Measurements from ENCODE around the gene ELOB. TPM values are rescaled to one million over a fixed set of nuclear protein-coding genes. Genes with fewer than 3 reads are reported as not detected.

The ELOB gene
- total and polyA plus RNA-seq, 7 donors, result 226 to 660 (median 317) TPM

- H3K27me3 ChIP-seq (ENCODE audit: insufficient read depth in 3 of 3, low read length in 2 of 3), result peaks cover 0 to 14% (median 6%) of the 10 kb centered on the region in 3 donors
- H3K9me3 ChIP-seq, result peaks cover 11% of the 10 kb centered on the region
- TF ChIP-seq, protein P1, sequence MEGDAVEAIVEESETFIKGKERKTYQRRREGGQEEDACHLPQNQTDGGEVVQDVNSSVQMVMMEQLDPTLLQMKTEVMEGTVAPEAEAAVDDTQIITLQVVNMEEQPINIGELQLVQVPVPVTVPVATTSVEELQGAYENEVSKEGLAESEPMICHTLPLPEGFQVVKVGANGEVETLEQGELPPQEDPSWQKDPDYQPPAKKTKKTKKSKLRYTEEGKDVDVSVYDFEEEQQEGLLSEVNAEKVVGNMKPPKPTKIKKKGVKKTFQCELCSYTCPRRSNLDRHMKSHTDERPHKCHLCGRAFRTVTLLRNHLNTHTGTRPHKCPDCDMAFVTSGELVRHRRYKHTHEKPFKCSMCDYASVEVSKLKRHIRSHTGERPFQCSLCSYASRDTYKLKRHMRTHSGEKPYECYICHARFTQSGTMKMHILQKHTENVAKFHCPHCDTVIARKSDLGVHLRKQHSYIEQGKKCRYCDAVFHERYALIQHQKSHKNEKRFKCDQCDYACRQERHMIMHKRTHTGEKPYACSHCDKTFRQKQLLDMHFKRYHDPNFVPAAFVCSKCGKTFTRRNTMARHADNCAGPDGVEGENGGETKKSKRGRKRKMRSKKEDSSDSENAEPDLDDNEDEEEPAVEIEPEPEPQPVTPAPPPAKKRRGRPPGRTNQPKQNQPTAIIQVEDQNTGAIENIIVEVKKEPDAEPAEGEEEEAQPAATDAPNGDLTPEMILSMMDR (IDR thresholded peaks at IDR 0.05), result no peak
- no peak for ATAC-seq
- no peaks in the 10 kb centered on the region for H3K36me3 ChIP-seq (ENCODE audit: insufficient read depth in 1 of 2, low read depth in 1 of 2)
- 79 to 87% (median 86%) methylated on average over 21 of the region's 21 CpGs for WGBS, 3 donors
- no peaks in the 10 kb centered on the region for H3K4me1 ChIP-seq
- no peak overlapping the region for H3K27ac ChIP-seq
- intact Hi-C loops (cut with DNase I), result no loop called here
- H3K4me3 ChIP-seq, result no peak overlapping the region
- DNase-seq, result peak in 1 of 2 donors; percentile 31
Observed at GRCh38 chr16:2799205-2799858, 22.3 kb upstream of the ELOB start.

DNA sequence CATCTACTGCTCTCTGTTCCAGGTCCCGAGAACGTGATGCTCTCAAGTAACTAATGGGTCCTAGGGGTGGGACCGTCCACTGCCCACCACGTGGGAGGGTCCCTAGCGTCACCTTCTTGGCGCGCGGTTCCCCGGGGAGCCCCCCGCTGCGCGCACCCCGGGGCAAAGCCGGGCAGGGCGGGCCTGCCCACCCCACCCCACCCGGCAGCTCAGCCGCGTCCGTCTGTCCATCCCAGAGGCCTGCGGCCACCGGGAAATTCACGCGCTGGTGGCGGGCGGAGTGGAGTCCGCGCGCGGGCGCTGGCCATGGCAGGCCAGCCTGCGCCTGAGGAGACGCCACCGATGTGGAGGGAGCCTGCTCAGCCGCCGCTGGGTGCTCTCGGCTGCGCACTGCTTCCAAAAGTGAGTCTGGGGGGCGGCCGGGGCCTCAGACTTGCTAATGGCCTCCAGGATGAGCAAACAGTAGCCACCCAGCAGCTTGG lies 21.7 kb upstream of the ELOB start:
- Histone ChIP-seq H3K36me3 (ENCODE audit: insufficient read depth in 1 of 2, low read depth in 1 of 2) (no peaks in the 10 kb centered on the region), H3K4me1 (no peaks in the 10 kb centered on the region), H3K4me3 (no peak overlapping the region), H3K27me3 (ENCODE audit: insufficient read depth in 3 of 3, low read length in 2 of 3) (peaks cover 0 to 14% (median 6%) of the 10 kb centered on the region in 3 donors), H3K9me3 (peaks cover 5% of the 10 kb centered on the region), H3K27ac (no peak overlapping the region)
- DNase-seq (no peak), ATAC-seq (no peak)
- intact Hi-C loops (cut with DNase I), result no loop called here
- 72 to 85% (median 82%) methylated on average over 22 to 39 of the region's 39 CpGs for WGBS, 3 donors
- TF ChIP-seq, protein P1 (IDR thresholded peaks at IDR 0.05), result no peak

DNA sequence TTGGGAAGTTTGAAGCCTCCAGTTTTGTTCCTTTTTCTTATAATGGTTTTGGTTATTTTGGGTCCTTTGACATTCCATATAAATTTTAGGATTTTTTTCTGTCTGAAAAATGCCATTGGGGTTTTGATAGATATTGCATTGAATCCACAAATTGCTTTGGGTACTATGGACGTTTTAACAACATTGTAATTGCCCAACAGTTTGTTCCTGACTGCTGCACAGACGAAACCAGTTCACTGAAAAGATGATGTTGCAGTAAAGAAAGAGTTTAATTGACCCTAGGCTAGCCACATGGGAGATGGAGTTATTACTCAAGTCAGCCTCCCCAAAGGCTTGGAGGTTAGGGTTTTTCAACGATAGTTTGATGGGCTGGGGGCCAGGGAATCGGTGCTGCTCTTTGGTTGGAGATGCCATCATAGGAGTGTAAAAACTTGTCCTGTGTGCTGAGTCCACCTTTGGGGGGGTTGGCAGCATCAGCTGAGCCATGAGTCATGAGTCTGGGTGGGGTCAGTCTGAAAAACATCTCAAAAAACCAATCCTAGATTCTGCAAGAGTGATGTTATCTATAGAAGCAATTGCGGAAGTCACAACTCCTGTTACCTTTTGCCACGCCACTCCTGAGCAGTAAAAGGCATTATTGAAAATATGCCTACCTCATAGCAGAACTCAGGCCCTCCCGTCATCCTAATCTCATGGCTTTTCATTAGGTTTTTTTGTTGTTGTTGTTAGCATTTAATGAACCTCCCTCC lies 18.5 kb upstream of the ELOB start:
- Histone ChIP-seq H3K27me3 (ENCODE audit: insufficient read depth in 3 of 3, low read length in 2 of 3) (peaks cover 0 to 27% (median 14%) of the 10 kb centered on the region in 3 donors), H3K4me1 (no peaks in the 10 kb centered on the region), H3K4me3 (no peak overlapping the region), H3K9me3 (no peaks in the 10 kb centered on the region), H3K36me3 (ENCODE audit: insufficient read depth in 1 of 2, low read depth in 1 of 2) (no peaks in the 10 kb centered on the region), H3K27ac (no peak overlapping the region)
- TF ChIP-seq, protein P1 (IDR thresholded peaks at IDR 0.05), result no peak
- ATAC-seq, result no peak
- WGBS, 3 donors, result 61 to 66% (median 65%) methylated on average over 7 of the region's 7 CpGs
- peak in 1 of 2 donors; percentile 10 for DNase-seq
- intact Hi-C loops (cut with DNase I), result no loop called here

DNA sequence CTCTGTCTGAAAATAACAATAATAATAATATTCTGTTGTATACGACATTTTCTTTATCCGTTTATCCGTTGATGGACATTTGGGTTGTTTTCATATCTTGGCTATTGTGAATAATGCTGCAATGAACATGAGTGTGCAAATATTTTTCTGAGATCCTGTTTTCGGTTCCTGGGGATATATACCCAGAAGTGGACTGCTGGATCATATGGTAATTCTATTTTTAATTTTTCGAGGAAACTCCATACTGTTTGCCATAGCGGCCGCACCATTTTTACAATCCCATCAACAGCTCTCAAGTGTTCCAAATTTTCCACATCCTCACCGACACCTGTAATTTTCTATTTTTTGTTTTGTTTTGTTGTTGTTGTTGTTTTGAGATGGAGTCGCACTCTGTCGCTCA lies 15.9 kb upstream of the ELOB start:
- no peak for DNase-seq
- H3K27ac ChIP-seq, result no peak overlapping the region
- TF ChIP-seq, protein P1 (IDR thresholded peaks at IDR 0.05), result no peak
- H3K36me3 ChIP-seq (ENCODE audit: insufficient read depth in 1 of 2, low read depth in 1 of 2), result no peaks in the 10 kb centered on the region
- ATAC-seq, result no peak
- H3K4me3 ChIP-seq, result no peak overlapping the region
- 82 to 85% (median 84%) methylated on average over 10 of the region's 10 CpGs for WGBS, 3 donors
- no peaks in the 10 kb centered on the region for H3K9me3 ChIP-seq
- no peaks in the 10 kb centered on the region for H3K4me1 ChIP-seq
- intact Hi-C loops (cut with DNase I), result no loop called here
- peaks cover 0 to 29% (median 12%) of the 10 kb centered on the region in 3 donors for H3K27me3 ChIP-seq (ENCODE audit: insufficient read depth in 3 of 3, low read length in 2 of 3)

All from psoas muscle (tissue), 8 donors.